Measurements from ENCODE around the gene PCDHGB7.
"Not testable (repeated sequence)": the region's sequence is repeated elsewhere in the genome, so short reads cannot be mapped to it uniquely, and the experiment has no call there.

PCDHGB7 gene

GRCh38 chr5:141430332-141431113 is 13.0 kb downstream of the PCDHGB7 start, which contains the start of gene PCDHGA12:
TSS of gene PCDHGA12 (plus strand) at chr5:141430507. CDS start at chr5:141430760, 253 bp downstream.
- DNase-seq (ENCODE audit: low spot score) = no peak

- no peak for DNase-seq (ENCODE audit: low spot score)
These were observed 13.8 kb downstream of the PCDHGB7 start for GRCh38 chr5:141431286-141431685.

GRCh38 chr5:141432308-141432707 is 14.8 kb downstream of the PCDHGB7 start:
- not testable (repeated sequence) for DNase-seq (ENCODE audit: low spot score)

- not testable (repeated sequence) for DNase-seq (ENCODE audit: low spot score)
These were observed 15.2 kb downstream of the PCDHGB7 start for GRCh38 chr5:141432726-141433125.

GRCh38 chr5:141434006-141434405 is 16.5 kb downstream of the PCDHGB7 start:
- no peak for DNase-seq (ENCODE audit: low spot score)

- no peak for DNase-seq (ENCODE audit: low spot score)
These were observed 19.7 kb downstream of the PCDHGB7 start for GRCh38 chr5:141437221-141437620.

- DNase-seq (ENCODE audit: low spot score) = no peak
These were observed 22.1 kb downstream of the PCDHGB7 start for GRCh38 chr5:141439411-141440141.

GRCh38 chr5:141440341-141440740 is 22.9 kb downstream of the PCDHGB7 start:
- no peak for DNase-seq (ENCODE audit: low spot score)

- no peak for DNase-seq (ENCODE audit: low spot score)
These were observed 24.2 kb downstream of the PCDHGB7 start for GRCh38 chr5:141441571-141442170.

- DNase-seq (ENCODE audit: low spot score) = no peak
These were observed 47.9 kb downstream of the PCDHGB7 start for GRCh38 chr5:141465351-141465750.

All from iPS-NIHi11 (cell line).